PC-9 (cell line): ENCODE measurements around the gene BAIAP2L2. TPM values are rescaled to one million over a fixed set of nuclear protein-coding genes. Genes with fewer than 3 reads are reported as not detected.

Source experiments
- BruUV-seq: library from RNA; stranded (reverse); fragments of 400-500 nt; replicated peaks from 2 replicates; lab custom pipeline; 2021; lab: Mats Ljungman, UMichigan
- CTCF ChIA-PET: fragments of 300-600 bp; sonication (Branson Sonifier 250); formaldehyde crosslinking; loops from one replicate; lab custom pipeline; 2022; ENCODE audit warnings: antibody characterized with exemption; lab: Charles Lee
- POLR2A ChIA-PET: fragments of 300-600 bp; sonication (Branson Sonifier 250); formaldehyde crosslinking; loops from one replicate; lab custom pipeline; 2022; ENCODE audit warnings: antibody characterized with exemption; ENCODE audit not compliant: unreplicated experiment; lab: Charles Lee
- DNase-seq, 2 experiments: peaks; one replicate each; pipeline versions ENCODE4 v3.0.0 to v3.0.0-alpha.2; 2015 to 2022; ENCODE audit warnings: mixed read lengths in 1 of 2
- H2AFZ ChIP-seq: fragments of 200-600 bp; sonication (generic); 2 replicates; pipeline ENCODE4 v1.8.1; 2017; ENCODE audit warnings: antibody characterized with exemption
- H3F3A ChIP-seq: fragments of 200-600 bp; sonication (generic); 2 replicates; pipeline ENCODE4 v1.8.1; 2017; ENCODE audit warnings: antibody characterized with exemption, mild to moderate bottlenecking, low read depth; ENCODE audit not compliant: insufficient read depth
- H3K27ac ChIP-seq: fragments of 200-600 bp; sonication (generic); 2 replicates; pipeline ENCODE4 v1.6.1; 2016; ENCODE audit warnings: mixed run types
- H3K27me3 ChIP-seq: fragments of 200-600 bp; sonication (generic); 2 replicates; pipeline ENCODE4 v1.6.1; 2016; ENCODE audit warnings: low read depth, mixed run types; ENCODE audit not compliant: insufficient read depth
- H3K36me3 ChIP-seq: fragments of 200-600 bp; sonication (generic); 2 replicates; pipeline ENCODE4 v1.6.1; 2016; ENCODE audit warnings: low read depth, mixed run types
- H3K4me1 ChIP-seq: fragments of 200-600 bp; sonication (generic); replicated peaks from 2 replicates; pipeline ENCODE4 v1.6.1; 2016; ENCODE audit warnings: mixed run types; ENCODE audit not compliant: insufficient read depth
- H3K4me2 ChIP-seq: fragments of 200-600 bp; sonication (generic); 2 replicates; pipeline ENCODE4 v1.6.1; 2017; ENCODE audit warnings: mixed run types
- H3K4me3 ChIP-seq: fragments of 200-600 bp; sonication (generic); 2 replicates; pipeline ENCODE4 v1.6.1; 2016; ENCODE audit warnings: mixed run types
- H3K79me2 ChIP-seq: fragments of 200-600 bp; sonication (generic); 2 replicates; pipeline ENCODE4 v1.6.1; 2017; ENCODE audit warnings: low read depth, mixed run types
- H3K9me2 ChIP-seq: fragments of 200-600 bp; sonication (generic); 2 replicates; pipeline ENCODE4 v1.8.1; 2017; ENCODE audit warnings: mild to moderate bottlenecking; ENCODE audit not compliant: insufficient read depth
- H3K9me3 ChIP-seq: fragments of 200-600 bp; sonication (generic); 2 replicates; pipeline ENCODE4 v1.8.1; 2016; ENCODE audit warnings: low read depth; ENCODE audit not compliant: insufficient read depth
- H4K20me1 ChIP-seq: fragments of 200-600 bp; sonication (generic); 2 replicates; pipeline ENCODE4 v1.8.1; 2017; ENCODE audit not compliant: insufficient read depth
- CTCF ChIP-seq: fragments of 200-600 bp; sonication (generic); conservative IDR thresholded peaks from 2 replicates; pipeline ENCODE4 v1.6.1; 2017; ENCODE audit warnings: mixed run types, antibody characterized with exemption, mild to moderate bottlenecking, moderate library complexity
- EZH2 ChIP-seq: fragments of 200-600 bp; sonication (generic); IDR thresholded peaks from 2 replicates; pipeline ENCODE4 v1.8.0; 2017; ENCODE audit warnings: antibody characterized with exemption, low read depth
- intact Hi-C: fragments of 100-400 bp; cut with micrococcal nuclease; formaldehyde crosslinking; loops from one replicate; pipeline ENCODE4 v1.10.0; 2022; ENCODE audit not compliant: unreplicated experiment
- total RNA-seq: library from RNA; stranded (reverse); gene quantifications from 2 replicates; pipeline ENCODE4 v1.2.3, GENCODE V29; 2021

BAIAP2L2 gene
- total RNA-seq, 1 experiment from 2014 or later: 7.1 TPM

- H3K36me3 ChIP-seq: 0 out of 2 replicates have a peak, but pooled peaks cover 3% of the 10 kb centered on the region
- POLR2A ChIA-PET: no interaction called here
Measured at GRCh38 chr22:38075961-38076360, 34.5 kb downstream of the BAIAP2L2 start.

GRCh38 chr22:38075105-38075825 is 35.2 kb downstream of the BAIAP2L2 start:
- Histone ChIP-seq H3K27ac (no peak overlapping the region), H3K9me2 (no peaks in the 10 kb centered on the region), H3K4me3 (no peak overlapping the region), H2AFZ (no peak overlapping the region), H3K27me3 (no peaks in the 10 kb centered on the region), H3F3A (peaks cover 16% of the 10 kb centered on the region; the same call in 1 of the 2 replicates), H3K4me1 (no peaks in the 10 kb centered on the region), H3K4me2 (no peak overlapping the region), H3K79me2 (no peaks in the 10 kb centered on the region), H3K9me3 (no peaks in the 10 kb centered on the region), H4K20me1 (no peaks in the 10 kb centered on the region; the same call in 1 of the 2 replicates), H3K36me3 (peaks cover 3% of the 10 kb centered on the region; the same call in 1 of the 2 replicates)
- ChIA-PET POLR2A (no interaction called here), CTCF (no interaction called here)
- DNase-seq: no peak
- intact Hi-C loops: no loop called here
- no TSS peak for BruUV-seq
- TF ChIP-seq EZH2 (no peak), CTCF (no peak)

More at GRCh38 chr22:38075961-38076360, 34.5 kb downstream of the BAIAP2L2 start:
- peaks cover 17% of the 10 kb centered on the region; the same call in 1 of the 2 replicates for H3F3A ChIP-seq
- H3K27me3 ChIP-seq: no peaks in the 10 kb centered on the region
- DNase-seq: no peak
- CTCF ChIA-PET: no interaction called here
- H3K4me1 ChIP-seq: no peaks in the 10 kb centered on the region
- intact Hi-C loops: no loop called here
- no peak overlapping the region for H3K4me2 ChIP-seq
- no peak for TF ChIP-seq EZH2
- no peak for TF ChIP-seq CTCF
- no peaks in the 10 kb centered on the region for H3K9me3 ChIP-seq
- H4K20me1 ChIP-seq: no peaks in the 10 kb centered on the region; the same call in 1 of the 2 replicates
- H2AFZ ChIP-seq: no peak overlapping the region
- no peak overlapping the region for H3K4me3 ChIP-seq
- no peaks in the 10 kb centered on the region for H3K9me2 ChIP-seq
- BruUV-seq: no TSS peak
- H3K27ac ChIP-seq: no peak overlapping the region
- H3K79me2 ChIP-seq: no peaks in the 10 kb centered on the region

- Histone ChIP-seq H3K4me2 (no peak overlapping the region), H3K79me2 (no peaks in the 10 kb centered on the region), H3K27ac (no peak overlapping the region), H3K4me1 (no peaks in the 10 kb centered on the region), H4K20me1 (no peaks in the 10 kb centered on the region; the same call in 1 of the 2 replicates), H3K9me3 (no peaks in the 10 kb centered on the region), H3K4me3 (no peak overlapping the region), H3K27me3 (no peaks in the 10 kb centered on the region), H2AFZ (no peak overlapping the region), H3K36me3 (peaks cover 6% of the 10 kb centered on the region), H3F3A (peaks cover 8% of the 10 kb centered on the region; the same call in 1 of the 2 replicates), H3K9me2 (no peaks in the 10 kb centered on the region)
- POLR2A ChIA-PET: no interaction called here
- intact Hi-C loops: no loop called here
- CTCF ChIA-PET: no interaction called here
- DNase-seq: no peak
- TF ChIP-seq CTCF: no peak
- no peak for TF ChIP-seq EZH2
- no TSS peak for BruUV-seq
Measured at GRCh38 chr22:38074181-38075104, 36.0 kb downstream of the BAIAP2L2 start.
